GM19468 (cell line): ENCODE data around the gene PCSK4.

Experiments
- ATAC-seq: cut with Tn5 transposase; IDR thresholded peaks from one replicate; pipeline ENCODE4 v1.9.1; 2021; ENCODE audit warnings: mild to moderate bottlenecking, moderate library complexity, moderate number of reproducible peaks; ENCODE audit not compliant: unreplicated experiment; ENCODE audit errors: extremely low read depth

Gene PCSK4

GRCh38 chr19:1472231-1473084 is 17.7 kb downstream of the PCSK4 start:
- ATAC-seq, result no peak

GRCh38 chr19:1471515-1472160 is 18.5 kb downstream of the PCSK4 start:
- no peak for ATAC-seq

- ATAC-seq, result no peak
These were observed 19.1 kb downstream of the PCSK4 start for GRCh38 chr19:1471010-1471514.

GRCh38 chr19:1470305-1471009 is 19.7 kb downstream of the PCSK4 start:
- ATAC-seq, result no peak

GRCh38 chr19:1470055-1470304 is 20.2 kb downstream of the PCSK4 start:
- no peak for ATAC-seq

- ATAC-seq, result no peak
These were observed 20.7 kb downstream of the PCSK4 start for GRCh38 chr19:1469255-1470054.

GRCh38 chr19:1468821-1469254 is 21.3 kb downstream of the PCSK4 start:
- ATAC-seq, result no peak

GRCh38 chr19:1468274-1468820 is 21.8 kb downstream of the PCSK4 start:
- ATAC-seq, result no peak

- ATAC-seq, result no peak
These were observed 22.5 kb downstream of the PCSK4 start for GRCh38 chr19:1467490-1468273.

- no peak for ATAC-seq
These were observed 23.0 kb downstream of the PCSK4 start for GRCh38 chr19:1467215-1467489.

GRCh38 chr19:1466461-1467214 is 23.5 kb downstream of the PCSK4 start:
- no peak for ATAC-seq

GRCh38 chr19:1466018-1466460 is 24.1 kb downstream of the PCSK4 start:
- ATAC-seq, result no peak

- ATAC-seq, result no peak
These were observed 24.7 kb downstream of the PCSK4 start for GRCh38 chr19:1465191-1466016.

GRCh38 chr19:1461862-1462261 is 28.3 kb downstream of the PCSK4 start:
- no peak for ATAC-seq

- no peak for ATAC-seq
These were observed 29.8 kb downstream of the PCSK4 start for GRCh38 chr19:1460033-1460995.

- ATAC-seq, result no peak
These were observed 30.7 kb downstream of the PCSK4 start for GRCh38 chr19:1459479-1459878.

- no peak for ATAC-seq
These were observed 32.3 kb downstream of the PCSK4 start for GRCh38 chr19:1457892-1458291.
